Heart right ventricle (tissue), 16 donors: Measurements from ENCODE around the gene CIAO2B. TPM values are rescaled to one million over a fixed set of nuclear protein-coding genes. Genes with fewer than 3 reads are reported as not detected.

Experiments used
- ATAC-seq, 8 donors: fragments of 200-7000 bp; cut with Tn5 transposase; one replicate each; pipeline ENCODE4 v1.9.1; 2020; ENCODE audit warnings: mild to moderate bottlenecking in 8 of 8, moderate library complexity in 8 of 8, moderate number of reproducible peaks in 1 of 8
- DNase-seq, 2 donors: peaks; one replicate each; pipeline ENCODE4 v3.0.0-alpha.2; 2020
- H3K27ac ChIP-seq, 10 donors: fragments of 200-600 bp; sonication (generic) in 2 of 10; one replicate each; pipeline versions ENCODE4 v1.5.0 to v1.8.0; 2020 to 2022; ENCODE audit warnings: mild to moderate bottlenecking in 3 of 10
- H3K27me3 ChIP-seq, 7 donors: fragments of 200-600 bp; one replicate each; pipeline ENCODE4 v1.8.0; 2021 to 2022; ENCODE audit warnings: mild to moderate bottlenecking in 2 of 7
- H3K36me3 ChIP-seq, 9 donors: fragments of 200-600 bp; sonication (generic) in 1 of 9; one replicate each; pipeline versions ENCODE4 v1.5.0 to v1.8.0; 2020 to 2022; ENCODE audit warnings: mild to moderate bottlenecking in 2 of 9
- H3K4me1 ChIP-seq, 9 donors: fragments of 200-600 bp; sonication (generic) in 1 of 9; one replicate each; pipeline versions ENCODE4 v1.5.0 to v1.8.0; 2020 to 2022; ENCODE audit warnings: mild to moderate bottlenecking in 4 of 9
- H3K4me3 ChIP-seq, 10 donors: fragments of 200-600 bp; sonication (generic) in 2 of 10; one replicate each; pipeline versions ENCODE4 v1.5.0 to v1.8.0; 2020 to 2022; ENCODE audit warnings: mild to moderate bottlenecking in 7 of 10, moderate library complexity in 2 of 10
- H3K9me3 ChIP-seq, 11 donors: fragments of 200-600 bp in 10 of 11; sonication (generic) in 2 of 11; one replicate each; pipeline versions ENCODE4 v1.5.0 to v1.8.0; 2013 to 2022; ENCODE audit warnings: mild to moderate bottlenecking in 2 of 11, control low read depth in 1 of 11, moderate library complexity in 1 of 11
- CTCF ChIP-seq, 9 donors: fragments of 200-600 bp; sonication (generic) in 2 of 9; IDR thresholded peaks; one replicate each; pipeline versions ENCODE4 v1.5.0 to v1.8.0; 2021 to 2022; ENCODE audit warnings: antibody characterized with exemption in 9 of 9, mild to moderate bottlenecking in 5 of 9, moderate library complexity in 1 of 9
- WGBS, 2 donors: extraction: QIAGEN DNeasy Blood & Tissue Kit; methylation state at CpG; one replicate each; pipeline ENCODE4 v1.1.7; 2013; ENCODE audit warnings: inconsistent platforms in 1 of 2; 5-methylcytosine and 5-hydroxymethylcytosine counted together
- intact Hi-C, 10 donors: fragments of 100-400 bp; cut with DNase I; formaldehyde crosslinking; loops; one replicate each; pipeline versions ENCODE4 v1.11.1 to v1.14.2; 2022
- long read RNA-seq, 3 donors: library from polyadenylated mRNA; unstranded; transcript quantifications; one replicate each; pipeline ENCODE4 v2.0.0, GENCODE V29; 2020 to 2021
- polyA plus RNA-seq, 2 donors: library from polyadenylated mRNA; stranded (reverse); fragments of 200-250 nt; gene quantifications; one replicate each; pipeline ENCODE4 v1.2.3, GENCODE V29; 2013
- total RNA-seq, 10 donors: library from RNA; stranded (reverse); fragmentation: NEBNext Ultra II Directional in 3 of 10; extraction: Animal tissue kit (Norgen Biotek cat#: 25700) in 3 of 10; gene quantifications; one replicate each; pipeline versions ENCODE4 v1.2.1 to v1.2.4, GENCODE V29; 2021 to 2023
- donor health status: Arrhythmogenic right ventricular cardiomyopathy.
- donor health status: ischemic (EF 13 %, LVEDD 7.1; RV severe dilation, severe dysfunction).
- donor health status: healthy with polysubstance abuse.
- donor health status: DM: no; HTN: yes; CAD: no.
- donor health status: DM: no; HTN: no; CAD: no.
- donor health status: ischemic (EF 25% LVEDD 6.9; RV normal size, moderate dysfunction).
- donor health status: ischemic (EF 25% LVEDD 5.7; RV mildly dilated, moderate dysfunction).
- donor health status: healthy.
- donor health status: DM: yes; HTN: yes; CAD: no.
- donor health status: Ischemic cardiomyopathy.
- donor health status: ischemic (EF 35%, LVEDD 5.7; RV mildly dilated, moderate dysfunction).
- donor health status: nonischemic (EF 11% LVEDD 7.7; RV severe dilation, severe dysfunction).
- donor health status: DM: yes; HTN: yes; CAD: no.
- donor health status: PGD.
- donor health status: ischemic (EF 29% LVEDD 5.4; RV normal size, mild dysfunction).
- donor health status: nonischemic (EF 23%, LVEDD 6.1; RV moderate dilation, normal function).

The CIAO2B gene
- total RNA-seq: 100 to 1,000 TPM; 103 to 196 (median 111) TPM
- 100 to 1,000 TPM; 189 to 743 TPM for polyA plus RNA-seq
- long read RNA-seq, donor 1, transcript CIAO2B-201 (5 exons, 676 nt): major isoform, 74 of 86 reads
- long read RNA-seq, donor 1, partial matches to known transcripts: 6 of 86 reads
- long read RNA-seq, donor 1, other reads (novel, unspliced or antisense): 4 of 86 reads
- long read RNA-seq, donor 2, transcript CIAO2B-203 (4 exons, 718 nt): minor isoform, 7 of 92 reads
- long read RNA-seq, donor 2, transcript CIAO2B-201 (5 exons, 676 nt): major isoform, 75 of 92 reads
- long read RNA-seq, donor 2, partial matches to known transcripts: 4 of 92 reads
- long read RNA-seq, donor 2, other reads (novel, unspliced or antisense): 6 of 92 reads
- long read RNA-seq, donor 3, transcript CIAO2B-203 (4 exons, 718 nt): minor isoform, 5 of 50 reads
- long read RNA-seq, donor 3, transcript CIAO2B-201 (5 exons, 676 nt): major isoform, 35 of 50 reads
- long read RNA-seq, donor 3, partial matches to known transcripts: 2 of 50 reads
- long read RNA-seq, donor 3, other reads (novel, unspliced or antisense): 6 of 50 reads

GRCh38 chr16:66934138-66934838 lies at the start of gene CIAO2B:
CIAO2B (minus strand) TSS chr16:66934402; CDS start chr16:66934364, 38 bp downstream.
- H3K27me3 ChIP-seq: no peaks in the 10 kb centered on the region
- peaks cover 0 to 53% (median under 1%) of the 10 kb centered on the region in 9 donors for H3K36me3 ChIP-seq
- peak; percentile 90 to 92 for DNase-seq
- peak within 1 kb of the TSS; percentile 83 to 99 (median 95) for H3K27ac ChIP-seq
- peak; percentile 81 to 94 (median 90) for ATAC-seq
- no peak for TF ChIP-seq CTCF (IDR thresholded peaks at IDR 0.05)
- peaks cover 21 to 55% (median 42%) of the 10 kb centered on the region in 9 donors for H3K4me1 ChIP-seq
- peak within 1 kb of the TSS; percentile 62 to 99 (median 86) for H3K4me3 ChIP-seq
- 0 to 1% methylated on average over 76 of the region's 76 CpGs for WGBS, 2 donors
- H3K9me3 ChIP-seq: no peaks in the 10 kb centered on the region
- intact Hi-C loops: loop anchor here in 3 of 10 donors (5.0 kb wide), 1 partner anchor 37 kb away; no protein-coding TSS in a partner anchor

- no peaks in the 10 kb centered on the region for H3K9me3 ChIP-seq
- H3K4me3 ChIP-seq: no peak overlapping the region
- H3K36me3 ChIP-seq: no peaks in the 10 kb centered on the region
- H3K27me3 ChIP-seq: no peaks in the 10 kb centered on the region
- intact Hi-C loops: no loop called here
- WGBS, 2 donors: 92 to 95% methylated on average over 9 of the region's 9 CpGs
- DNase-seq: no peak
- ATAC-seq: no peak
- no peak overlapping the region for H3K27ac ChIP-seq
- no peak for TF ChIP-seq CTCF (IDR thresholded peaks at IDR 0.05)
- H3K4me1 ChIP-seq: peaks cover 0 to 7% (median 0%) of the 10 kb centered on the region in 9 donors
Measured at GRCh38 chr16:66983033-66983432, 48.8 kb upstream of the CIAO2B start.

DNA sequence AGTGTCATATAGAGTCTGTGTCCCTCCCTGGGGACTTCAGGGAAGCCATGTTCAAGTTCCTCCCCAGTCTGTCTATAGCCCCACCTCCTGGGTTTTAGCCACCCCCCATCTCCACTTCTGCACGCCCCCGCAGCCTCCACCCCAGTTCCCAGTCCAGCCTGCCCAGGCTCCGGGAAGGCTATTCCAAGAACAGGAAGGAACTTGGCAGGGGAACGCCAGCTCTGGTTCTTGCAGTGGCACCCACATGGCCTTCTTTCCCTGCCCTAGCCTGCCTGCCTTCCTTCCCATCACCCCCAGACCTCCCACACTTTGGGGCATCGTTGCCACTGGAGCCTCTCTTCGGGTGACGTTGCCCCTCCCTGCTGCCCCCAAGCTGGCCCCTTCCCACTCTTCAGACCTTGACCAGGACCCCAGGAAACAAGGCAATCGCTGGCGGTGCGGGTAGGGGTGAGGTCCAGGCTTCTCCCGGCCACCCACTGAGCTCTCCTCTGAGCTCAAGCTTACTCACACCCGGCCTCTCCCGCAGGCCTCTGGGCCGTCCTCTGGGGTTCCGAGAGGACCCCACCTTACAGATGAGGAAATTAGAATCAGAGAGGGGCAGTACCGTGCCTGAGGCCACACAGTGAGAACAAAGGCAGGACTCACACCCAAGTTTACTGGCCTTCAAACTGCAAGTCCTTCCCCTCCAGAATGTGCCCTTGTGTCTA lies 45.0 kb upstream of the CIAO2B start:
- Histone ChIP-seq H3K36me3 (no peaks in the 10 kb centered on the region), H3K4me1 (peaks cover 0 to 7% (median 0%) of the 10 kb centered on the region in 9 donors), H3K4me3 (no peak overlapping the region), H3K9me3 (no peaks in the 10 kb centered on the region), H3K27ac (no peak overlapping the region), H3K27me3 (no peaks in the 10 kb centered on the region)
- TF ChIP-seq CTCF (IDR thresholded peaks at IDR 0.05): no peak
- DNase-seq (peak in 1 of 2 donors; percentile 40), ATAC-seq (peak; percentile 21 to 69 (median 58))
- intact Hi-C loops: loop anchor here in 7 of 10 donors (2.0 to 10.0 kb wide), 5 partner anchors 128 to 206 kb away; partner anchors contain the start of genes MATCAP1 (in 5 of the 7), FBXL8 (in 2 of the 7), TRADD (in 2 of the 7) and B3GNT9 (in 1 of the 7)
- WGBS, 2 donors: 59 to 63% methylated on average over 16 of the region's 16 CpGs
